ENCODE measurements around the gene ARHGEF28.

ARHGEF28 gene, protein sequence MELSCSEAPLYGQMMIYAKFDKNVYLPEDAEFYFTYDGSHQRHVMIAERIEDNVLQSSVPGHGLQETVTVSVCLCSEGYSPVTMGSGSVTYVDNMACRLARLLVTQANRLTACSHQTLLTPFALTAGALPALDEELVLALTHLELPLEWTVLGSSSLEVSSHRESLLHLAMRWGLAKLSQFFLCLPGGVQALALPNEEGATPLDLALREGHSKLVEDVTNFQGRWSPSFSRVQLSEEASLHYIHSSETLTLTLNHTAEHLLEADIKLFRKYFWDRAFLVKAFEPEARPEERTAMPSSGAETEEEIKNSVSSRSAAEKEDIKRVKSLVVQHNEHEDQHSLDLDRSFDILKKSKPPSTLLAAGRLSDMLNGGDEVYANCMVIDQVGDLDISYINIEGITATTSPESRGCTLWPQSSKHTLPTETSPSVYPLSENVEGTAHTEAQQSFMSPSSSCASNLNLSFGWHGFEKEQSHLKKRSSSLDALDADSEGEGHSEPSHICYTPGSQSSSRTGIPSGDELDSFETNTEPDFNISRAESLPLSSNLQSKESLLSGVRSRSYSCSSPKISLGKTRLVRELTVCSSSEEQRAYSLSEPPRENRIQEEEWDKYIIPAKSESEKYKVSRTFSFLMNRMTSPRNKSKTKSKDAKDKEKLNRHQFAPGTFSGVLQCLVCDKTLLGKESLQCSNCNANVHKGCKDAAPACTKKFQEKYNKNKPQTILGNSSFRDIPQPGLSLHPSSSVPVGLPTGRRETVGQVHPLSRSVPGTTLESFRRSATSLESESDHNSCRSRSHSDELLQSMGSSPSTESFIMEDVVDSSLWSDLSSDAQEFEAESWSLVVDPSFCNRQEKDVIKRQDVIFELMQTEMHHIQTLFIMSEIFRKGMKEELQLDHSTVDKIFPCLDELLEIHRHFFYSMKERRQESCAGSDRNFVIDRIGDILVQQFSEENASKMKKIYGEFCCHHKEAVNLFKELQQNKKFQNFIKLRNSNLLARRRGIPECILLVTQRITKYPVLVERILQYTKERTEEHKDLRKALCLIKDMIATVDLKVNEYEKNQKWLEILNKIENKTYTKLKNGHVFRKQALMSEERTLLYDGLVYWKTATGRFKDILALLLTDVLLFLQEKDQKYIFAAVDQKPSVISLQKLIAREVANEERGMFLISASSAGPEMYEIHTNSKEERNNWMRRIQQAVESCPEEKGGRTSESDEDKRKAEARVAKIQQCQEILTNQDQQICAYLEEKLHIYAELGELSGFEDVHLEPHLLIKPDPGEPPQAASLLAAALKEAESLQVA (N-terminal part only)

DNA sequence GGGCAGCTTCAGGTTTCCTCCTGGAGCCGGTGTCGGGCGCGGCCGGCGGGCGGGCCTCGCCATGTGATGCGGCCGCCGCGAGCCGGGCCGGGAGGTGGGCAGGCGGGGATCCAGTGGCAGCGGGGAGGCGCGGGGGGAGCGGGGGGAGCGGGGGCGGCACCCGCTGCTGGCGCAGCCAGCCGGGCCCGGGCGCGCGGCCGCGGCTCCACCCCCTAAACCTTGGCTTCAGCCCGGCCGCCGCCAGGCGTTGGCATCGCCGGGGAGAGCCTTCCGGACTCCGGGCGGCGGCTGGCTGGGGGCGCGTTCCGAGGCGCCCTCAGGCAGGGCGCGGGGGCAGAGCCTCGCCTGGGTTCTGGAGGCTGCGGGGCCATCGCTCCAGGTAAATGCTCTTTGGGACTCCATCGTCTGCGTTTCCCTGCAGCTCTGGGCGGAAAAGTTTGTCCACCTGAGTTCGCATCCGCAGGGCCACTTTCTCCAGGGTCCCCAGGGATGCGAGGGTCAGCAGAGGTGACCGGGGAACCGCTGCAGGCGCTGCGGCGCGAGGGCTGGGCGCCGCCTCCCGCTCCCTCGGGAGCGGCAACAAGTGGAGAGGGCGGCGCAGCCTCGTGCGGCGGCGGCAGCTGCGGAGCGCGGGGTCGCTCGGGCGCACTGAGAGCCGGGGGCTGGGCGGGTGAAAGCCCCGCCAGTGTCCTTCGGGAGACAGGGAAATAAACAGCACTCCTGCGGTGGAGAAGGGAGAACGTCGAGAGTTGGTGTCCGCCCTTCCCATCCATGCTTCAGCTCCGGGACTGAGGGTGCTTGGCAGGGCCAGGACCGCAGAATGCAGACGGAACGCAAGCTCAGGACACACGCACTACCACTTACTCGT is at the start of gene ARHGEF28:
Gene ARHGEF28, plus strand, starts transcription at position 253 of the 868 bp plus-strand sequence. CDS start 58,656 bp downstream, outside the sequence.
- peak; percentile 61 for DNase-seq

DNA sequence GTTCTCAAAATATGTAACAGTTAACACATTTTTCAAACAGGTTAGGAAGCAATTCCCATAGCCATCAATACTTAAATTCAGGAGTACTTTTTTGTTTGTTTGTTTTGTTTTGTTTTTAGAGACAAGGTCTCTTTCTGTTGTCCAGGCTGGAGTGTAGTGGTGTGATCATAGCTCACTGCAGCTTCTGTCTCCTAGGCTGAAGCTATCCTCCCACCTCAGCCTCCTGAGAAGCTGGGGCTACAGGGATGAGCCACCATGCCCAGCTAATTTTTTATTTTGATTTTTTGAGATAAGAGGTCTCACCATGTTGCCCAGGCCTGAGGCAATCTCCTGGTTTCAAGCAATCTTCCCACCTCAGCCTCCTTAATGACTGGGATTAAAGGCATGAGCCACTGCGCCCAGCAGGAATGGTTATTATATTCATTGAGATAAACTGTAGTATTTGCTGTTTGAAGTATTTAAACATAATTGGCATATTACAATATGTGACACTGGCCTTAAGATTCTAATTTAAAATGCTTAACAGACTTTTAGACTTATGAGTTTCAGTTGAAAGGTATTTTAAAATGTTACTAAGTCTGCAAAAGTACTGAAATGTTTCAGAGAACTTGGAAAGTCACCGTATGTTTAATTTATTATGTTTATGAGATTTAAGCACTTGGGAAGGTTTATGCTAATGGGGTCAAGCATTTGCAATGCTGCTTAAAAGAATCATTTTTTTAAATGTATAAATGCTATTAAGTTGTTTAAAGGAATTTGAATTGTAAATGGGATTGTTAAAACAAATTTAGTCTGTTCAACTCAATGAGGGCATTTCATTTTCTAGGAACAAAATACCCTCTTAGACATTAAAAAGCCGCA is 43.5 kb upstream of the ARHGEF28 start:
- no peak for DNase-seq

DNA sequence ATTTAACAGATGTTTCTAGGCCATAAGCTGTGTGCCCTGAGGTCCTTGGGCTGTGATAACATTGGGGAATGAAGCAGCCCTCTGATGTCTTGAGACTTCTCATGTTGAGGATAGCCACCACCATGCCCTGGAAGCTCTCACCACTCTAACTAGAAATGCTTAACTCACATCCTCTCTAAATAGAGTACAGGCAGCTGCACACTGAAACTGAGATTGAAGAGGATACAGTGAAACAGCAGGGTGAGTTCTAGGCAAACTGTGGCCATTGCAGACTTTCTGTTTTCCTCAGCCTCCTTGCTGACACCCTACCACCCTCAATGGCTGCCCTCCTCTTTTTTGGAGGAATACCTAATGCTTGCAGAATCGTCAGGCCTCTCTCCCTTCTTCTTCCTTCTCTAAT is 38.1 kb upstream of the ARHGEF28 start:
- no peak for DNase-seq

DNA sequence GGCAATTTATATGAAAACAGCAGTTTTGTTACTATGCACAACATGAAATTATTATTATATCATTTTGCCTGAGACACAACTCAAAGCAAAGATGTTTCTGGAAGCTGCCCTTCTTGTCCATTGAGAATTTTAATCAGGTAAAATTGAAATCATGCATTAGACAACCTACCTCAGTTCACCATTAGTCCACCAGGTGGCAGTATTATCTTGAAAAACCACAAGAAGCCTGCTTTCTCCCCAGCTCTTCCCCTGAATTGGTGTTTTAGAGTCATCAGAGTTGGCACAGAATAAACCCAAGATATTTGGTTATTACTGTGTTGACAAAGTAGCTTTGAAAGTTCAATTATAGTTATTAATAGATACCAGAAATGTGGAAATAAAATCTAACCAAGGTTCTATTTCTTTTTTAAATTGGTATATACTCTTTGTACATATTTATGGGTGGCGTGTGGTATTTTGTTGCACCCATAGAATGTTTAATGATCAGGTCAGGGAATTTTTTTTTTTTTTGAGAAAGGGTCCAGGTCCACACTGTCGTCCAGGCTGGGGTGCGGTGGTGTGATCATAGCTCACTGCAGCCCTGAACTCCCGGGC is 34.8 kb upstream of the ARHGEF28 start:
- DNase-seq: no peak

DNA sequence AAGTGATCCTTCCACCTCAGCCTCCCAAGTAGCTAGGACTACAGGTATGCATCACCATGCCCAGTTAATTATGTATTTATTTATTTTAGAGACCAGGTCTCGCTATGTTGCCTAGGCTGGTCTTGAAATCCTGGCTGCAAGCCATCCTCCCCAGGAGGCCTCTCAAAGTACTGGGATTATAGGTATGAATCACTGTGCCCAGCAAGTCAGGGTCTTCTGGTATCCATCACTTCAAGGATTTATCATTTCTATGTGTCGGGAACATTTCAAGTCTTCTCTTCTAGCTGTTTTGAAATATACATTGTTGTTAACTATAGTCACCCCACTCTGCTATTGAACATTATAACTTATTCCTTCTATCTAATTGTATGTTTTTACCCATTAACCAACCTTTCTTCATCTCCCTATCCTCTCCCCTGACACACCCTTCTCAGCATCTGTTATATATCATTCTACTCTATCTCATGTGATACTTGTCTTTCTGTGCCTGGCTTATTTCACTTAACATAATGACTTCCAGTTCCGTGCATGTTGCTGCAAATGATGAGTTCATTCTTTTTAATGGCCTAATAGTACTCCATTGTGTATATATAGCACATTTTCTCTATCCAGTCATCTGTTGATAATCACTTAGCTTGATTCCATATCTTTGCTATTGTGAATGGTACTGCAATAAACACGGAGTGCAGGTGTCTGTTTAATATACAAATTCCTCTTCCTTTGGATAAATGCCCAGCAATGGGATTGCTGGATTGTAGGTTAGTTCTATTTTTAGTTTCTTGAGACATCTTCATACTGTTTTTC is 34.1 kb upstream of the ARHGEF28 start:
- no peak for DNase-seq

DNA sequence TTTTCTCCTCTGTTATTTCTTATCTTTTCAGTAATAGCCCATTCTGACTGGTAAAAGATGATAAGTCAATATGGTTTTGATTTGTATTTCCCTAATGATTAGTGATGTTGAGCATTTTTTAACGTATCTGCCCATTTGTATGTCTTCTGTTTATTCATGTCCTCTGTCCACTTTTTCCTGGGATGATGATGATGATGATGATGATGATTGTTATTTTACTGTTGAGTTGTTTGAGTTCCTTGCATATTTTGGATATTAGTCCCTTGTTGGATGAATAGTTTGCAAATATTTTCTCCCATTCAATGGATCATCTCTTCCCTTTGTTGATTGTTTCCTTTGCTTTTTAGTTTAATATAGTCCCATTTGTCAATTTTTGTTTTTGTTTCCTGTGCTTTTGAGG is 33.4 kb upstream of the ARHGEF28 start:
- DNase-seq: no peak

DNA sequence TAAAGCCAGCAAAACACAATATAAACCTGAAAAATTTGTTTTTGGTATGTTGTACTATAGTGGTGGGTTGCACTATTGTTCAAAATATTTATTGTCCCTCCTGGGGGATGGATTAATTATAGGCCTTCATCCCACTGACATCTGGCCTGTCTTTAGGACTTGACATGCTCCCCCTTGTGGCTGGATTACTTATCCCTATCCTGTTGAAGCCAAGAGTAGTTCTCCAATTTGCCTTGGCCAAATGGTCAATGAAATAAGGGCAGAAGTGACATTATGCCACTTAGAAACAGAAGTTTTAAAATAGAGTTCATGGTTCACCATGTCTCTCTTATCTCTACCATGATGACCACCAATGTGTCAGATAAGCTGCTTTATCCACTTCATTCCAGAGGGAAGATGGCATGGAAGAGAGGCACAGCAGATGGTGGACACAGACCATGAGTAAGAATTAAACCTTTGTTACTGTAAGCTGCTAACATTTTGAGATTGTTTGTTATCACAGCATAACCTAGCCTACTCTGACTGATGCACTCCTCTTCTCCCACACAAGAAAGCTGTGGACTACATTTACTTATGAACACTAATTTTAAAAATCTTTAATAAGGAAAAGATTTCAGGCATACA is 29.2 kb upstream of the ARHGEF28 start:
- no peak for DNase-seq

DNA sequence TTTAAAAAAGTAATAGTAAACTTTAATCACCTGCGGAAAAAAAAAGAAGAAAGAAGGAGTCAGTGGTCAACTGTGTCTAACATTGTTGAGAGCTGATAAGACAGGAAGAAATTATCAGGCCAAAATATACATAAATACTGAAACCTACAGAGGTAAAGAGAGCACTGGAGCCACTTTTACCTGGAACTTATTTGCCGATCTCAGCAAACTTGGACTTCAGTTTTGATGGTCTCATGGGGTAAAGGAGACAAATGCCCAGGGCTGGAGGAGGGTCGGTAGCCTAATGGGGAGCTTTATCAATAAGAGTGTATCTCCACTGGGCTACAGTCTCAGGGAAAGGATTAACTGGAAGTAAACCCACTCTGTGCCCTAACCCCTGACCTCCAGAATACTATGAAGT is 26.6 kb upstream of the ARHGEF28 start:
- no peak for DNase-seq

DNA sequence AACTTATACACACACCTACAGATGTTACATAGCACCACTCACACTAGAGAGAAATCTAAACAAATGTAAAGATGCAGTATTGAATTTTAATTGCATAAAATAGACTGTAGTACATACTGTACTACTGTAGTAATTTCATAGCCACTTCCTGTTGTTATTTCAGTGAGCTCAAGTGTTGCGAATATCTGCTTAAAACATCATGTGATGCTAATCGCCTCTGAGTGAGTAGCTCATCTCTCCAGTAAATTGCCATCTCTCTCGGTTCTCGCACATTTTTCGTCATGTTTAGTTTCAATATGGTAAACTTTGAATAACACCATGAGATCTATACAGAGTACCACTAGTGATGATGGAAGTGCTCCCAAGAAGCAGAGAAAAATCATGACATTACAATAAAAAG is 22.0 kb upstream of the ARHGEF28 start:
- no peak for DNase-seq

DNA sequence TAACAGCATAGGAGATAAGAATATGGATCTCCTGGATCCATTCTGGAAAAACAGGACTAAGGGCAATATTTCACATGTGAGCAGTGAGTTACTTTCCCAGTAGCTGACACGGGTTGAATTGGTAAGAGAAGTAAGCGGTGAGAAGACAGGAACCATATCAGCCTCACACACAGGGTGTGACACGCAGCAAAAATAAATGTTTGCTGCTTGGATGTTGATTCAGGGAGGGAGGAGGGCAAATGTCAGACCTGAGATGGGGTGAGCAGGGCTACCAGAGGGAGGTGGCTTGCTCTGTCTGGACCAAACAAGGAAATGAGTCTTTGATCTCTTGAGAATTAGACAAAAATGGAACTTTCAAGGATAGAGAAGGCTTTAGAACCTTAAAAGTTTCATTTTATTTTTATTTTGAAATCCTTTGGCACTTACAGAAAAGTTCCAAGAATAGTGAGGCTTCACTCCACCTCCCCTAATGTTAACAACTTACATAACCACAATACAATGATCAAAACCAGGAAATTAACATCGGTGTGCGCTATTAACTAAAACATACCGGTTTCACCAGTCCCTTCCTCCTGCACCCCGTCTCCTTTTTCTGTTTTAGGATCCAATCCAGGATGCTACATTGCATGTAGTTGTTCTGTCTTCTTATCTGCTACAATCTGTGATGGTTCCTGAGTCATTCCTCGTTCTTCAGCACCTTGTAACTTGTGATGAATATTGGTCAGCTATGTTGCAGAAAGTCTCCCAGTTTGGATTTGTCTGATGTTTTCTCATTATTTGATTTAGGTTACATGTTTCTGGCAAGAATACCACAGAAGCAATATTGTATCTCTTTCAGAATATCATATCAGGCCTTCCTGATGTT is 20.5 kb upstream of the ARHGEF28 start:
- no peak for DNase-seq

DNA sequence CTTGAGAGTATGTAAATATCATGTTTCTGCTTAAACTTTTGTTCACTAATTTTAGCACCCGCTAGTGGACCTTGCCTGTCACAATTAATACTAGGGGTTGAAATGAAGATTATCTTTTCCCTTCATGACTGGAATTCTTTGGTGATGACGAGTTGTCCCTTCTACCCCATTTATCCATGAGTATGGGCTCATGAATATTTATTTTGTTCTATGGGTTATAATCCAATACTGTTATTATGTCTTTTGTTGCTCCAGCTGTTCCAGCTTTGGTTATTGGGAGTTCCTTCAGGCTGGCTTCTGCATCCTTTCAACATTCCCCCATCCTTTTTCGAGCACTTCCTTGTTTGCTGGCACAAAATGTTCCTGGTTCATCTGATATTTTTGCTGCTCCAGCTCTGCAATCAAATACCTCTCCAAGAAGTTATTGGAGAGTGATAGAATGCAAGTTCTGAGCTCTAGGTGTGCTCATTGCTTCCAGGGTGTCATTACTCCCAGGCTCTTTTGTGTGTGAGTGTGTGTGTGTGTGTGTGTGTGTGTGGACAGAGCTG is 19.7 kb upstream of the ARHGEF28 start:
- no peak for DNase-seq

DNA sequence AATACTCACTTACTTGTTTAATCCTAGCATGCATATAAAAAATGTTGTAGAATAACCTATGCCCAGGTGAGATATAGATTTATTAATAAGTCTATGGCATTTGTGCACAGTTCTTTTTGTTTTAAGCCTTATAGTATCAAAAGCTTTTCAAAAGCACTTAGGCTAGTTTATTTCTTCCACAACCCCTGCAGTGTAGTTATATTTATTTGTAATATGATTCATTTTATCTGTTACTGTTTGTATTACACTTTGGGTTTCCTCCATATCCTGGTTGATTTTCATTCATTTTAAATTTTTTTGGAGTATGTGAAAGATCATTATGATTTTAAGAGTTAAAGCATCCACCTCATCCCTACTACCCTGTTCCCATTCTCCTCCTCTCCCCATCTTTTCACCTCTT is 18.8 kb upstream of the ARHGEF28 start:
- no peak for DNase-seq

DNA sequence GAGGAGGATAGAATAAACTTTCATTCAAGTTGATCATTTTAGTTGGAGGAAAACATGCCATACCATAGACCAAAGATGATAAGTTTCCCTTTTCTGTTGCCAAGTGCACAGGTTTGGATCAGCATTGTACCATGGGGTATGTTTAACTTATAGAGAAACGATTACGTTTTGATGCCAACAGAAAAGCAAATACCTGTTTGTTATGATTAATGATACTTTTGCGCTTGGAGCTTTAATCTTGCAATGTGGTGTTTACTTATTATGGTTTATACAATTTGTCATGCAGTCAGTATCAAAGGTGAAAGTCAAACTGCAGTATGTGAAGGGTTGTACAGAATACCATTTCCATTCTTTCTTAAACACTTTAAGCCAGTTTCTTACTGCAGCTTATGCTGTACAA is 13.2 kb upstream of the ARHGEF28 start:
- DNase-seq: no peak

DNA sequence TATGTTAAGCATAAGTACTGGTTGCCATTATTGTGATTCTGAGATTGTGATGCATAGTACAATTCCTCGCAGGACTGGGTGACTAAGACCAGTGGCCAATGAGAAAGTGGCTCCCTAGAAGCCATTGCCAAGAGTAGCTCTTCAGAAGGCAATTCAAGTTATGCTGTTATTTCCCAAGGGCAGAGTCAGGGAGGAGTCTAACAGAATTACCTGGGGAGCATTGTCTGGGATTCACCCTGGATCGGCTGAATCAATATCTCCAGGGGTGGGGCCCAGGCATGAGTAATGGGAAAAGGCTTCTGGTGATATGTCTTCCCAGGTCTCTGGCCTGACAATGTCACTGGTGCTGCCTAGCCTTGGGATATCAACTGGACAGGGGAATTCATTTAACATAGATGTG is 10.9 kb upstream of the ARHGEF28 start:
- no peak for DNase-seq

DNA sequence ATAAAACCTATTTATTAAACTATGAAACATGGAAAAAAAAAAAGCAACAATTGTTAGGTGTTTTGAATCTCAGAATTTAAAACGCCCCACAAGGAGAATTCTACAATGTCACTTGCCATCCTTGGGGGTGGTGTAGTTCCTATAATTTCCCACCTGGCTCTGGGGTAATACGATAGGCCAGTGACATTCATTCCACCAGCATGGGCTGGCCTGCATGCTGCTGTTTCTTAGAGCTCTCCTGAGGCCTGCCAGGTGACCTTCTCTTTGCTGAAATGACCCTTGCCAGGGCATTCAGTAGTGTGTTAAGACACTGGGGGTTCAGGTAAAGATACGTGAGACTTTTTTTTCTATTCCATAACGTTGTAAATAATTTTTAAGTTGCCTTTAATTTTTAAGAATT is 10.0 kb upstream of the ARHGEF28 start:
- DNase-seq: no peak

DNA sequence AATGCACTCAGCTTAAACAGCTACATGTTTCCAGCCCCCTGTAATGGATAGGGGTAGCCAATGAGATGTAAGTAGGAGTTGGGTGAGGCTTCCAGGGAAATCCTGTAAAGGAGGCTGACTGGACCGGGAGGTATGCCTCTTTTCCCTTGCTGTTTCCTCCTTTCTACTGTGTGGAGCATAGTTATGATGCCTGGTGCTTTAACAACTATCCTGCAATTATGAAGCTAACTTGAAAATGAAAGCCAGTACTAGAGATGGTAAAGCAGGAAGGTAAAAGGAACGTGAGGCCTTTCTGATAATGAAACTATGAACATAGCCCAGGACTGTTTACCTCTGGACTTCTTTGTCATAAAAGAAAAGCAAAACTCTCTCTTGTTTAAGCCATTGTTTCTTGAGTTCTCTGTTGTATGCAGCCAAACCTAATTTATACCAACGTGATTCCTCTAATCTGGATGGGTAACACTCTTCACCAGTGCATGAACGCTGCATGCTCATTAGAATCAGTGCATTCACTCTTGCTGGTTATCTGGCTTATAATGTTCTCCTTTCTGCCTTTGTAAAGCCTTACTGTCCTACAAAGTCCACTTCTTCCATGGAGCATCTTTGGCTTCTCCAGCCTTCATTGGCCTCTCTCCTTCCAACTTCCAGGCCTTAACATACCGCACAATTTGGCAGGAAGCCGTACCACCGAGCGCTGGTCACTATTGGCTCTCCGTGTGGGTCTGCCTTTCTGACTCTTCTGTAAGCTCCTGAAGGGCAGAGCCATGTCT is 8.3 kb upstream of the ARHGEF28 start:
- no peak for DNase-seq

Measured in activated CD8-positive, alpha-beta memory T cell treated with anti-CD3 and anti-CD28 coated beads for 24 hours (primary cell).